ENCODE data around the gene ST6GALNAC2. TPM values are rescaled to one million over a fixed set of nuclear protein-coding genes. Genes with fewer than 3 reads are reported as not detected.
A peak's percentile ranks its signal among the peaks of the same experiment; 100 is the strongest.

The ST6GALNAC2 gene
- total RNA-seq, 4 donors from 2014 or later: 0.94 to 2.5 TPM; not detected in 2

DNA sequence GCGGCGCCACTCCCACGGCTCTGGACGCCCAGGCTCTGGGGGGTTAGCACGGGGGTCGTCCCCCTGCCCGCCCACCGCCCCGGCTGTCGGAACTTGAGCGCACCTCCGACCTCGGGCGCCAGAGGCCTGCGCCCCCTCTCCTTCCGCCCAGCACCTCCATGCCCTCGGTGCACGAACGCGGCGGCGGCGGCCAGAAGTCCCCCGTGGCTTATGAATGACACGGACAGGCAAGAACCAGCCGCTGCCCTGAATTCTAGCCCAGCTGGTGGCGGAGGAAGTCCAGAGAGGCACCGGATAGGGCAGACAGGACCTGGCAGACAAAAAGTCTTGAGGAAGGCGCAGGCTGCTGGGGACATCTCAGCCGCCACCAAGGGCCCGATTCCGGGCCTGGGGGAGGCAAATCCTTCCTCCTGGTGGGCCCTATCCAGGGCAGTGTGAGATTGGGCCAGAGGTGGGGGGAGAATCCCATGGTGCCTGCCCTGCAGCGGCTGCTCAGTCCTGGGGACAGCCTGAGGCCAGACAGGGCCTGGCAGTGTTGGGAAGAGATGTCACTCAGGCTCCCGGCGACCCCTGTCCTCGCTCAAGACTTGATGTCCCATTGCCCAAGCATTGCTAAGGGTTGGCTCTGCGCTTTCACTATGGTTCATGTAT lies 47.3 kb downstream of the ST6GALNAC2 start:
- TF ChIP-seq, protein P1, sequence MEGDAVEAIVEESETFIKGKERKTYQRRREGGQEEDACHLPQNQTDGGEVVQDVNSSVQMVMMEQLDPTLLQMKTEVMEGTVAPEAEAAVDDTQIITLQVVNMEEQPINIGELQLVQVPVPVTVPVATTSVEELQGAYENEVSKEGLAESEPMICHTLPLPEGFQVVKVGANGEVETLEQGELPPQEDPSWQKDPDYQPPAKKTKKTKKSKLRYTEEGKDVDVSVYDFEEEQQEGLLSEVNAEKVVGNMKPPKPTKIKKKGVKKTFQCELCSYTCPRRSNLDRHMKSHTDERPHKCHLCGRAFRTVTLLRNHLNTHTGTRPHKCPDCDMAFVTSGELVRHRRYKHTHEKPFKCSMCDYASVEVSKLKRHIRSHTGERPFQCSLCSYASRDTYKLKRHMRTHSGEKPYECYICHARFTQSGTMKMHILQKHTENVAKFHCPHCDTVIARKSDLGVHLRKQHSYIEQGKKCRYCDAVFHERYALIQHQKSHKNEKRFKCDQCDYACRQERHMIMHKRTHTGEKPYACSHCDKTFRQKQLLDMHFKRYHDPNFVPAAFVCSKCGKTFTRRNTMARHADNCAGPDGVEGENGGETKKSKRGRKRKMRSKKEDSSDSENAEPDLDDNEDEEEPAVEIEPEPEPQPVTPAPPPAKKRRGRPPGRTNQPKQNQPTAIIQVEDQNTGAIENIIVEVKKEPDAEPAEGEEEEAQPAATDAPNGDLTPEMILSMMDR (IDR thresholded peaks at IDR 0.05): no peak
- H3K4me1 ChIP-seq: peaks cover 0 to 27% (median 5%) of the 10 kb centered on the region in 4 donors
- peak in 1 of 3 donors; percentile 49 for DNase-seq
- H3K4me3 ChIP-seq: peak overlapping the region; percentile 24 to 54 (median 51)
- H3K36me3 ChIP-seq: no peaks in the 10 kb centered on the region
- H3K27ac ChIP-seq: peak overlapping the region in 3 of 4 donors; percentile 62 to 84 (median 81)
- H3K27me3 ChIP-seq: peaks cover 0 to 16% of the 10 kb centered on the region in 2 donors
- H3K9me3 ChIP-seq: no peaks in the 10 kb centered on the region

DNA sequence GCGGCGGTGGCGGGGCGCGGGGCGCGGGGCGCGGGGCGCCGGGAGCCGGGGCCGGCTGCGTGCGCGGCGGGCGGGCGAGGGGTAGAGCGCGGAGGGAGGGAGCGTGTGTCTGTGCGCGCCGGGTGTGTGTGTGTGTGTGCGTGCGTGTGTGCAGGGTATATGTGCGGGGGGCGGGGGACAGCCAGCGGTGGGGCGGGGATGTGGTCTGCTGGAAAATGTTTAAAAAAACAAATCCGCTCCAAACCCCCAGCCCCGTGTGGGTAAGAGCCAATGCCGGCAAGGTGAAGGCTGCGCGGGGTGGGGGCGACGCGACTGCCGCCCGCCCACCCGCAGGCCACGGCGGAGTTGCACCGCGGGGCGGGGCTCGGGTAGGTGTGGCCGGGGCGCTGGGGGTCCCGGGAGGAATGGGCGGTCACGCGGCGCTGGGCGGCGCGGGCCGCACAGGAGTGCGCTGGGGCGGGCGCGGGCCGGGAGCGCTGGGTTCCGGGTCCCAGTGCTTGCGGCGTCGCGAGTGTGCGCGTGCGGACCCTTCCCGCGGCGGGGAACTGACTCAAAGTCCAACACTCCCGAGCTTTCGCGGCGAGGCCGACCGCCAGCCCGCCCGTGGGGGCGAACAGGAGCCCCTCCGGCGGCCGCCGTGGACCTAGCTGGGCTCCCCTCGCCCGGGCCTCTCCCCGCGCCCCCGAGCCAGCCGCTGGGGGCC lies 47.9 kb downstream of the ST6GALNAC2 start, which contains the start of gene CYGB:
Gene CYGB (minus strand): TSS at position 132 of the 703 bp plus-strand sequence. CDS start 167 bp downstream, outside the sequence.
- H3K27me3 ChIP-seq: peaks cover 0 to 16% of the 10 kb centered on the region in 2 donors
- peak within 1 kb of the TSS; percentile 33 to 84 (median 72) for H3K27ac ChIP-seq
- H3K9me3 ChIP-seq: no peaks in the 10 kb centered on the region
- peaks cover 0 to 27% (median 5%) of the 10 kb centered on the region in 4 donors for H3K4me1 ChIP-seq
- TF ChIP-seq, protein P1 (IDR thresholded peaks at IDR 0.05): no peak
- no peak for TF ChIP-seq POLR2A (IDR thresholded peaks at IDR 0.05)
- H3K4me3 ChIP-seq: peak within 1 kb of the TSS; percentile 24 to 54 (median 51)
- no peaks in the 10 kb centered on the region for H3K36me3 ChIP-seq
- DNase-seq: no peak

DNA sequence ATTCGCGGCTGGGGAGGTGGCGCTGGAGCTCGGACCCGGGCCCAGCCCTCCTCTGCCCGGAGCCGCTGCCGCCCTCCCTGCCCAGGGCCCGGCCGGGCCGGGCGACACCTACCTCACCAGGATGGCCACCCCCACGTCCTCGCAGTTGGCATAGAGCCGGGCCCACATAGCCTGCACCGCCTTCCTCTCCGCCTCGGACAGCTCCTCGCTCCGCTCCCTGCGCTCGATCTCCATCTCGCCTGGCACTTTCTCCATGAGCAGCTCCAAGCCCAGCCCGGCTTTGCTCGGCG lies 48.4 kb downstream of the ST6GALNAC2 start:
- Histone ChIP-seq H3K36me3 (no peaks in the 10 kb centered on the region), H3K4me1 (peaks cover 0 to 27% (median 5%) of the 10 kb centered on the region in 4 donors), H3K27ac (peak overlapping the region; percentile 33 to 84 (median 72)), H3K4me3 (peak overlapping the region; percentile 24 to 54 (median 51)), H3K9me3 (no peaks in the 10 kb centered on the region), H3K27me3 (peaks cover 0 to 16% of the 10 kb centered on the region in 2 donors)
- TF ChIP-seq, protein P1 (IDR thresholded peaks at IDR 0.05): no peak
- TF ChIP-seq POLR2A (IDR thresholded peaks at IDR 0.05): no peak
- peak in 1 of 3 donors; percentile 54 for DNase-seq

DNA sequence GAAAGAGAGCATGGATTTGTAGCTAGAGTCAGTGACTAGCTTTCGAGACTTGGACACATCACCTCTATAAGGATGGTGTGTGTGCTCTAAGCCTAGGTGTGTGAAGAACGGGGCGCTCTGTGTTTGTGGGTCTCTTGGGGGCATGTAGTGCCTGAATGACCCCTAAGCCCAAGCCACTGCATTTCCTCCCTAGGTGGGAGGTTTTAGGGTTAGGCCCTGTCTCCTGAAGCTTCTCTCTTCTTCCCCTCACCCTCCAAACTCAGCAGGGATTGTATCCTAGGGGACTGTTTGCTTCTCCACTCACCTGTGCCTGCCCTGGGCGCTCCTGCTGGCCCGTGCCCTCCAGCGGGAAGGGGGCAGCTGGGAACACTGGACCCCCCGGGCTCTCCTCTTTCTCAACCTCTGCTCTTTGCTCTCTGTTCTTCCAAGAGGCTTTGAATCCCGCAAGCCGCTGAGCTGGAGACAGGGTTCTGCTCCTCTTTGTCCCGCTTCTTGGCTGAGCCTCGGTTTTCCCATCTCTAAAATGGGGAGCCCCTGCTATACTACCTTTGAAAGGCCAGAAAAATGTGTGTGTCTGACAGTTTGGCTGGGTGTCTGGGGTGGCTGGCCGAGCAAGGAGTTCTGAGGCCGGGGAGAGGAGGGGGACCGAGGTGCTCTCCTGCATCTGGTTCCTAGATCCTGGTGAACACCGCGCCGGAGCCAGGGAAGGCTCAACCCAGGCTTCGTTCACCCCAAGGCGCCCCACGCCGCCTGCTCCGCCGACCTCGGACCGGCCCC lies 49.0 kb downstream of the ST6GALNAC2 start:
- Histone ChIP-seq H3K4me3 (peak overlapping the region; percentile 24 to 54 (median 51)), H3K4me1 (peaks cover 0 to 28% (median 5%) of the 10 kb centered on the region in 4 donors), H3K27ac (peak overlapping the region; percentile 33 to 84 (median 72)), H3K36me3 (no peaks in the 10 kb centered on the region), H3K9me3 (no peaks in the 10 kb centered on the region), H3K27me3 (peaks cover 0 to 16% of the 10 kb centered on the region in 2 donors)
- TF ChIP-seq POLR2A (IDR thresholded peaks at IDR 0.05): no peak
- TF ChIP-seq, protein P1 (IDR thresholded peaks at IDR 0.05): no peak
- DNase-seq: no peak

DNA sequence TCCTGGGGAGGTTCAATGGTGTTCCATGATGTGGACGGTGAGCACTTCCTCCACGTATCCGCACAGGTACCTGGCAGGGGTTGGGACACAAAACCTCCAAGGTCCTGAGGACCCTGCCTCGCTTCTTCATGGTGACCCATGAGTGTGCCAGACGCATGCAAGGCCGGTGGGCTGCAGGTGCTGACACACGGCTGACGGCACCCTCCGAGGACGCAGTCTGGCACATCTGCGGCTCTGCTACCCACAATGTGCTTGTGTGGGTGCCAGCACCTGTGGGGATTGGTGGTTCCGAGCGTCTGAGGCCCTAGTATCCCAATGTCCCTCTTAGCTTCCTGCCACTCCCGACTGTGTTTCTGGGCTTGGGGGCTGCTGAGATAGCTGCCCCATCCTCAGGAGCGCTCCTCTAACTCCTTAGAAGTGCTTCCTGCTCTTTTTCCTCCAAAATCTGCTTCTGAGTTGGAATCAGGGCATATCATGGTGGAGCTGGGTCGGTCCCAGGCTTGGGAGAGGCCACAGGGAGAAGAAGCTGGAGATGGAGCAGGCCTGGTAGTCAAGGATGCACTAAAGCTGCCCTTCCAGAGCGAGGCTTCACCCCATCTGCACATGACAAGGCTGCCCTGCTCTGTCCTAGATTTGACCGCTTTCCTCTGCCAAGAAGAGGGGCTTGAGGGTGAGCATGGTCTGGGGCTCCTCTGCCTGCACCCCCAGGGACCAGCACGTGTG lies 49.7 kb downstream of the ST6GALNAC2 start:
- Histone ChIP-seq H3K4me1 (peaks cover 0 to 31% (median 7%) of the 10 kb centered on the region in 4 donors), H3K27me3 (peaks cover 0 to 16% of the 10 kb centered on the region in 2 donors), H3K9me3 (no peaks in the 10 kb centered on the region), H3K36me3 (no peaks in the 10 kb centered on the region), H3K27ac (peak overlapping the region in 3 of 4 donors; percentile 17 to 84 (median 81)), H3K4me3 (peak overlapping the region in 1 of 4 donors; percentile 54)
- TF ChIP-seq POLR2A (IDR thresholded peaks at IDR 0.05): no peak
- TF ChIP-seq, protein P1 (IDR thresholded peaks at IDR 0.05): no peak
- DNase-seq: peak in 1 of 3 donors; percentile 44
